Neuron (in vitro differentiated cells): ENCODE data around the gene SORBS2.
A peak's percentile ranks its signal among the peaks of the same experiment; 100 is the strongest.
"Not testable (repeated sequence)": the region's sequence is repeated elsewhere in the genome, so short reads cannot be mapped to it uniquely, and the experiment has no call there.

ENCODE experiments used
- H2AFZ ChIP-seq: one replicate; pipeline ENCODE4 v1.6.1; 2013; ENCODE audit warnings: low read depth, mild to moderate bottlenecking, inconsistent platforms, low read length, moderate library complexity
- H3K27me3 ChIP-seq: one replicate; pipeline ENCODE4 v1.6.1; 2013; ENCODE audit warnings: low read length; ENCODE audit not compliant: insufficient read depth
- H3K36me3 ChIP-seq: one replicate; pipeline ENCODE4 v1.6.1; 2013; ENCODE audit warnings: low read length; ENCODE audit not compliant: insufficient read depth
- H3K4me1 ChIP-seq: one replicate; pipeline ENCODE4 v1.6.1; 2013; ENCODE audit warnings: low read length; ENCODE audit not compliant: insufficient read depth
- H3K4me3 ChIP-seq: 2 replicates; pipeline ENCODE4 v1.5.1; 2013; ENCODE audit warnings: mild to moderate bottlenecking, low read length, moderate library complexity
- H3K9me3 ChIP-seq: one replicate; pipeline ENCODE4 v1.6.1; 2013; ENCODE audit warnings: low read length

The SORBS2 gene

GRCh38 chr4:185811509-185812364, at the start of gene SORBS2:
SORBS2 (minus strand) TSS chr4:185812194; CDS start chr4:185690571, 121,623 bp downstream.
- Histone ChIP-seq H3K4me3 (peak within 1 kb of the TSS; percentile 78), H3K36me3 (no peaks in the 10 kb centered on the region), H2AFZ (peak within 1 kb of the TSS; percentile 51), H3K27me3 (no peaks in the 10 kb centered on the region), H3K4me1 (peaks cover 33% of the 10 kb centered on the region), H3K9me3 (no peaks in the 10 kb centered on the region)

- Histone ChIP-seq H3K9me3 (peaks cover 2% of the 10 kb centered on the region), H3K36me3 (no peaks in the 10 kb centered on the region), H2AFZ (no peak overlapping the region), H3K4me3 (no peak overlapping the region), H3K27me3 (no peaks in the 10 kb centered on the region), H3K4me1 (peaks cover 2% of the 10 kb centered on the region)
Measured at GRCh38 chr4:185859111-185859510, 47.1 kb upstream of the SORBS2 start.

- not testable (repeated sequence) for H3K4me1 ChIP-seq, H2AFZ ChIP-seq, H3K4me3 ChIP-seq, H3K36me3 ChIP-seq, H3K27me3 ChIP-seq, H3K9me3 ChIP-seq
Measured at GRCh38 chr4:185857561-185857960, 45.6 kb upstream of the SORBS2 start.

- no peak overlapping the region for H3K4me3 ChIP-seq
- no peaks in the 10 kb centered on the region for H3K36me3 ChIP-seq
- no peaks in the 10 kb centered on the region for H3K27me3 ChIP-seq
- no peak overlapping the region for H2AFZ ChIP-seq
- peaks cover 2% of the 10 kb centered on the region for H3K9me3 ChIP-seq
- peaks cover 4% of the 10 kb centered on the region for H3K4me1 ChIP-seq
Measured at GRCh38 chr4:185853841-185854240, 41.8 kb upstream of the SORBS2 start.

- Histone ChIP-seq H3K27me3 (no peaks in the 10 kb centered on the region), H2AFZ (no peak overlapping the region), H3K4me3 (no peak overlapping the region), H3K4me1 (peaks cover 4% of the 10 kb centered on the region), H3K36me3 (no peaks in the 10 kb centered on the region), H3K9me3 (no peaks in the 10 kb centered on the region)
Measured at GRCh38 chr4:185852961-185853360, 41.0 kb upstream of the SORBS2 start.

GRCh38 chr4:185849664-185850550, 37.9 kb upstream of the SORBS2 start:
- Histone ChIP-seq H3K9me3 (no peaks in the 10 kb centered on the region), H3K4me1 (peaks cover 4% of the 10 kb centered on the region), H3K36me3 (no peaks in the 10 kb centered on the region), H2AFZ (no peak overlapping the region), H3K4me3 (no peak overlapping the region), H3K27me3 (no peaks in the 10 kb centered on the region)

GRCh38 chr4:185847352-185848097, 35.5 kb upstream of the SORBS2 start:
- Histone ChIP-seq H2AFZ (no peak overlapping the region), H3K36me3 (no peaks in the 10 kb centered on the region), H3K27me3 (no peaks in the 10 kb centered on the region), H3K4me1 (peaks cover 3% of the 10 kb centered on the region), H3K4me3 (no peak overlapping the region), H3K9me3 (no peaks in the 10 kb centered on the region)

GRCh38 chr4:185846505-185847150, 34.6 kb upstream of the SORBS2 start:
- H3K36me3 ChIP-seq, result no peaks in the 10 kb centered on the region
- H3K4me1 ChIP-seq, result peaks cover 3% of the 10 kb centered on the region
- no peaks in the 10 kb centered on the region for H3K27me3 ChIP-seq
- H3K9me3 ChIP-seq, result no peaks in the 10 kb centered on the region
- no peak overlapping the region for H3K4me3 ChIP-seq
- H2AFZ ChIP-seq, result no peak overlapping the region

- H3K4me1 ChIP-seq, result peaks cover 3% of the 10 kb centered on the region
- H3K9me3 ChIP-seq, result no peaks in the 10 kb centered on the region
- H3K4me3 ChIP-seq, result no peak overlapping the region
- H2AFZ ChIP-seq, result no peak overlapping the region
- no peaks in the 10 kb centered on the region for H3K27me3 ChIP-seq
- no peaks in the 10 kb centered on the region for H3K36me3 ChIP-seq
Measured at GRCh38 chr4:185845966-185846365, 34.0 kb upstream of the SORBS2 start.

- Histone ChIP-seq H3K36me3 (no peaks in the 10 kb centered on the region), H2AFZ (no peak overlapping the region), H3K27me3 (no peaks in the 10 kb centered on the region), H3K4me1 (peaks cover 43% of the 10 kb centered on the region), H3K9me3 (no peaks in the 10 kb centered on the region), H3K4me3 (no peak overlapping the region)
Measured at GRCh38 chr4:185841451-185841850, 29.5 kb upstream of the SORBS2 start.

- no peak overlapping the region for H2AFZ ChIP-seq
- H3K9me3 ChIP-seq, result no peaks in the 10 kb centered on the region
- H3K27me3 ChIP-seq, result no peaks in the 10 kb centered on the region
- H3K4me1 ChIP-seq, result peaks cover 48% of the 10 kb centered on the region
- no peak overlapping the region for H3K4me3 ChIP-seq
- H3K36me3 ChIP-seq, result no peaks in the 10 kb centered on the region
Measured at GRCh38 chr4:185840953-185841352, 29.0 kb upstream of the SORBS2 start.

GRCh38 chr4:185840201-185840600, 28.2 kb upstream of the SORBS2 start:
- Histone ChIP-seq H3K4me1 (peaks cover 52% of the 10 kb centered on the region), H2AFZ (no peak overlapping the region), H3K9me3 (no peaks in the 10 kb centered on the region), H3K36me3 (no peaks in the 10 kb centered on the region), H3K27me3 (no peaks in the 10 kb centered on the region), H3K4me3 (no peak overlapping the region)
